HG02870 (cell line): Measurements from ENCODE around the gene ASIC5.

Experiments used
- ATAC-seq: cut with Tn5 transposase; IDR thresholded peaks from one replicate; pipeline ENCODE4 v1.9.1; 2021; ENCODE audit warnings: mild to moderate bottlenecking, moderate library complexity; ENCODE audit not compliant: unreplicated experiment

ASIC5 gene

GRCh38 chr4:155883895-155884294, 17.8 kb upstream of the ASIC5 start:
- no peak for ATAC-seq

- ATAC-seq: no peak
These were observed 15.5 kb upstream of the ASIC5 start for GRCh38 chr4:155881555-155881954.

- no peak for ATAC-seq
These were observed 13.7 kb upstream of the ASIC5 start for GRCh38 chr4:155879767-155880166.

- ATAC-seq: no peak
These were observed 12.5 kb upstream of the ASIC5 start for GRCh38 chr4:155878611-155879010.

GRCh38 chr4:155877971-155878370, 11.9 kb upstream of the ASIC5 start:
- no peak for ATAC-seq

GRCh38 chr4:155875878-155876277, 9.8 kb upstream of the ASIC5 start:
- no peak for ATAC-seq

- ATAC-seq: no peak
These were observed 10.2 kb downstream of the ASIC5 start for GRCh38 chr4:155855897-155856296.

- no peak for ATAC-seq
These were observed 11.4 kb downstream of the ASIC5 start for GRCh38 chr4:155854582-155855226.

GRCh38 chr4:155853189-155853588, 12.9 kb downstream of the ASIC5 start:
- no peak for ATAC-seq

GRCh38 chr4:155849042-155849441, 17.0 kb downstream of the ASIC5 start:
- no peak for ATAC-seq

GRCh38 chr4:155846929-155847328, 19.1 kb downstream of the ASIC5 start:
- no peak for ATAC-seq

- no peak for ATAC-seq
These were observed 24.0 kb downstream of the ASIC5 start for GRCh38 chr4:155842080-155842479.

GRCh38 chr4:155837203-155837796, 28.8 kb downstream of the ASIC5 start:
- peak; percentile 57 for ATAC-seq

GRCh38 chr4:155832664-155833063, 33.4 kb downstream of the ASIC5 start:
- no peak for ATAC-seq

GRCh38 chr4:155828628-155829027, 37.4 kb downstream of the ASIC5 start:
- no peak for ATAC-seq

GRCh38 chr4:155822572-155822971, 43.5 kb downstream of the ASIC5 start:
- no peak for ATAC-seq

GRCh38 chr4:155820887-155821518, 45.1 kb downstream of the ASIC5 start:
- no peak for ATAC-seq

- ATAC-seq: no peak
These were observed 47.0 kb downstream of the ASIC5 start for GRCh38 chr4:155819066-155819465.

GRCh38 chr4:155818639-155819038, 47.4 kb downstream of the ASIC5 start:
- ATAC-seq: no peak

GRCh38 chr4:155811083-155811482, 55.0 kb downstream of the ASIC5 start:
- no peak for ATAC-seq

GRCh38 chr4:155809835-155810234, 56.2 kb downstream of the ASIC5 start:
- ATAC-seq: peak; percentile 98

GRCh38 chr4:155807021-155807420, 59.1 kb downstream of the ASIC5 start:
- ATAC-seq: no peak
